ENCODE results near the gene TMEM115.

Gene TMEM115

GRCh38 chr3:50365842-50366220, 6.5 kb upstream of the TMEM115 start:
- Histone ChIP-seq H3K9me3 (ENCODE audit: control insufficient read depth, insufficient read depth, low read depth, low read length) (no peaks in the 10 kb centered on the region), H3K36me3 (ENCODE audit: control insufficient read depth in 2 of 2, insufficient read depth in 1 of 2, low read length in 2 of 2) (no peaks in the 10 kb centered on the region), H3K27ac (ENCODE audit: extremely low read depth, low read depth, low read length) (no peak overlapping the region), H3K4me1 (ENCODE audit: control insufficient read depth, insufficient read depth, low read length) (no peaks in the 10 kb centered on the region), H3K4me3 (ENCODE audit: low read depth, low read length) (no peak overlapping the region)
- ChIA-PET CTCF (interaction anchor here (1.4 kb wide), 1 partner anchor 18 kb away, joined by 4 read pairs; no protein-coding TSS in a partner anchor), POLR2A (interaction anchor here (0.5 kb wide), 2 partner anchors 123 to 151 kb away, joined by 3 read pairs; no protein-coding TSS in a partner anchor)
- TF ChIP-seq ZNF398 (tag by site-specific recombination; IDR thresholded peaks at IDR 0.05) (no peak), ZNF549 (tag by site-specific recombination; IDR thresholded peaks at IDR 0.05) (no peak), ZNF10 (tag by site-specific recombination; IDR thresholded peaks at IDR 0.05) (no peak), ZNF621 (tag by site-specific recombination; IDR thresholded peaks at IDR 0.05) (no peak), ZNF626 (tag by site-specific recombination; IDR thresholded peaks at IDR 0.05) (no peak), KLF10 (tag by site-specific recombination; IDR thresholded peaks at IDR 0.05) (no peak), ZNF426 (tag by site-specific recombination; IDR thresholded peaks at IDR 0.05) (no peak), ZNF354C (tag by site-specific recombination; IDR thresholded peaks at IDR 0.05; ENCODE audit: borderline replicate concordance, low read depth) (no peak), ZNF302 (tag by site-specific recombination; IDR thresholded peaks at IDR 0.05; ENCODE audit: low read depth) (no peak), ZNF488 (tag by site-specific recombination; IDR thresholded peaks at IDR 0.05) (no peak), ZNF175 (tag by site-specific recombination; IDR thresholded peaks at IDR 0.05) (no peak), KLF7 (tag by site-specific recombination; IDR thresholded peaks at IDR 0.05; ENCODE audit: borderline replicate concordance) (no peak), ZNF24 (tag by site-specific recombination; IDR thresholded peaks at IDR 0.05) (no peak), ZNF561 (tag by site-specific recombination; IDR thresholded peaks at IDR 0.05; ENCODE audit: borderline replicate concordance) (no peak), ZNF514 (tag by site-specific recombination; IDR thresholded peaks at IDR 0.05) (no peak), ZNF341 (tag by site-specific recombination; IDR thresholded peaks at IDR 0.05; ENCODE audit: low read depth) (no peak), OVOL3 (tag by site-specific recombination; IDR thresholded peaks at IDR 0.05) (no peak)

GRCh38 chr3:50365080-50365841, 5.9 kb upstream of the TMEM115 start:
- Histone ChIP-seq H3K27ac (ENCODE audit: extremely low read depth, low read depth, low read length) (no peak overlapping the region), H3K4me1 (ENCODE audit: control insufficient read depth, insufficient read depth, low read length) (no peaks in the 10 kb centered on the region), H3K9me3 (ENCODE audit: control insufficient read depth, insufficient read depth, low read depth, low read length) (no peaks in the 10 kb centered on the region), H3K36me3 (ENCODE audit: control insufficient read depth in 2 of 2, insufficient read depth in 1 of 2, low read length in 2 of 2) (no peaks in the 10 kb centered on the region), H3K4me3 (ENCODE audit: low read depth, low read length) (peak overlapping the region; percentile 32)
- POLR2A ChIA-PET: interaction anchor here (0.5 kb wide), 2 partner anchors 123 to 151 kb away, joined by 3 read pairs; no protein-coding TSS in a partner anchor
- TF ChIP-seq GLIS1 (tag by site-specific recombination; IDR thresholded peaks at IDR 0.05) (no peak), SP2 (tag by site-specific recombination; IDR thresholded peaks at IDR 0.05) (peak; percentile 73), ZNF677 (tag by site-specific recombination; IDR thresholded peaks at IDR 0.05) (no peak), ZNF629 (tag by site-specific recombination; IDR thresholded peaks at IDR 0.05) (0 out of 2 replicates have a peak, but pooled peaks have one; percentile 28), ZBTB17 (tag by site-specific recombination; IDR thresholded peaks at IDR 0.05) (peak; percentile 66), SP3 (tag by site-specific recombination; IDR thresholded peaks at IDR 0.05) (peak; percentile 58)
- CTCF ChIA-PET: interaction anchor here (0.6 to 1.4 kb wide), 2 partner anchors 17 to 1137 kb away, joined by 3 to 4 read pairs; no protein-coding TSS in a partner anchor

Measured in HEK293 (cell line).